GM12878 (cell line): Measurements from ENCODE around the gene SET.

Experiments
- EZH2 ChIP-seq: IDR thresholded peaks from 2 replicates; pipeline ENCODE4 v1.6.1; 2012; ENCODE audit warnings: low read depth, mild to moderate bottlenecking, control low read depth, inconsistent platforms, low read length, borderline replicate concordance; ENCODE audit not compliant: control insufficient read depth
- POLR2AphosphoS5 ChIP-seq: IDR thresholded peaks from 2 replicates; pipeline ENCODE4 v1.6.1; 2011; ENCODE audit warnings: mild to moderate bottlenecking, low read length, inconsistent platforms
- SUZ12 ChIP-seq: fragments of 200-600 bp; sonication (generic); IDR thresholded peaks from one replicate; pipeline ENCODE4 v1.6.1; 2018; ENCODE audit warnings: antibody characterized with exemption, mild to moderate bottlenecking; ENCODE audit not compliant: unreplicated experiment

DNA sequence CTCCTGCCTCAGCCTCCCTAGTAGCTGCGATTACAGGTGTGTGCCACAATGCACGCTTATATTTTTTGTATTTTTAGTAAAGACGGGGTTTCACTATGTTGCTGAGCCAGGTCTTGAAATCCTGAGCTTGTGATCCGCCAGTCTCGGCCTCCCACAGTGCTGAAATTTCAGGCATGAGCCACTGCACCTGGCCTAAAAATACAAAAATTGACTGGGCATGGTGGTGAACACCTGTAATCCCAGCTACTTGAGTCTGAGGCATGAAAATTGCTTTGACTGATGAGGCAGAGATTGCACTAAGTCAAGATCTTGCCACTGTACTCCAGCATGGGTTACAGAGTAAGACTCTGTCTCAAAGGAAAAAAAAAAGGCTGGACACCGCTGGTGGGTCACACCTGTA is 19.2 kb upstream of the SET start:
- TF ChIP-seq SUZ12 (no peak), POLR2AphosphoS5 (no peak), EZH2 (no peak)
